GM21447 (cell line): ENCODE results near the gene TSPOAP1.

Experiments used
- ATAC-seq: cut with Tn5 transposase; IDR thresholded peaks from one replicate; pipeline ENCODE4 v1.9.1; 2021; ENCODE audit not compliant: unreplicated experiment

TSPOAP1 gene

GRCh38 chr17:58318065-58318481 lies 10.5 kb downstream of the TSPOAP1 start:
- ATAC-seq = no peak

- ATAC-seq = peak; percentile 77
These were observed 11.1 kb downstream of the TSPOAP1 start for GRCh38 chr17:58317421-58318064.

GRCh38 chr17:58316260-58316960 lies 12.2 kb downstream of the TSPOAP1 start:
- ATAC-seq = no peak

GRCh38 chr17:58315750-58316149 lies 12.8 kb downstream of the TSPOAP1 start:
- ATAC-seq = no peak

GRCh38 chr17:58315281-58315711 lies 13.3 kb downstream of the TSPOAP1 start:
- ATAC-seq = no peak

GRCh38 chr17:58314706-58315015 lies 13.9 kb downstream of the TSPOAP1 start:
- no peak for ATAC-seq

GRCh38 chr17:58313815-58314705 lies 14.5 kb downstream of the TSPOAP1 start:
- no peak for ATAC-seq

GRCh38 chr17:58312829-58313228 lies 15.8 kb downstream of the TSPOAP1 start:
- no peak for ATAC-seq

GRCh38 chr17:58312021-58312630 lies 16.5 kb downstream of the TSPOAP1 start:
- ATAC-seq = no peak

GRCh38 chr17:58311429-58311894 lies 17.1 kb downstream of the TSPOAP1 start:
- ATAC-seq = no peak

GRCh38 chr17:58310511-58311428 lies 17.8 kb downstream of the TSPOAP1 start:
- ATAC-seq = no peak

GRCh38 chr17:58309918-58310259 lies 18.7 kb downstream of the TSPOAP1 start:
- ATAC-seq = no peak

- ATAC-seq = no peak
These were observed 19.3 kb downstream of the TSPOAP1 start for GRCh38 chr17:58308985-58309917.

GRCh38 chr17:58308173-58308984 lies 20.2 kb downstream of the TSPOAP1 start:
- ATAC-seq = no peak

- no peak for ATAC-seq
These were observed 21.0 kb downstream of the TSPOAP1 start for GRCh38 chr17:58307468-58308172.

GRCh38 chr17:58306131-58306951 lies 22.3 kb downstream of the TSPOAP1 start:
- no peak for ATAC-seq

- no peak for ATAC-seq
These were observed 23.0 kb downstream of the TSPOAP1 start for GRCh38 chr17:58305626-58306025.
